Measurements from ENCODE around the gene THPO. TPM values are rescaled to one million over a fixed set of nuclear protein-coding genes. Genes with fewer than 3 reads are reported as not detected.

Gene THPO
- total RNA-seq, 6 donors from 2014 or later, result 0.14 to 0.84 TPM; not detected in 4

DNA sequence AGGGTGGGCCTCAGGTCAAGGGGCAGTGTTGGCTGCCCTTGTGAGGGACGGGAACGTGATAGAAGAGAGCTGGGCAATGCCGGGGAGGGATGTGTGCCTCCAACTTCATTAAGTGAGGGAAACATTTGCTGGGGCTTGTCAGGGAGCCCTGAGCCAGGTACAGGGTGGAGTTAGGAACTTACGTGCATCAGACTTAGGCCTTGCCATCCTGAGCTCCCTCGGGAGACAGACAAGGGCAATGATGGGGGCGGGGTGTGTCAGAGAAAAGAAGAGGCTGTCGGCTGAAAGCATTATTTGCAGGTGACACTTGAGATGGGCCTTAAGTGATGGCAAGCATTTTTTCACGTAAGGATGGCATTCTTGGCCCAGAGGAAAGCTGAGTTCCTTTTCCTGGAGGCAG, 39.0 kb downstream of the THPO start:
- Histone ChIP-seq H3K9me3 (no peaks in the 10 kb centered on the region), H3K4me1 (peaks cover 33 to 52% (median 39%) of the 10 kb centered on the region in 4 donors), H3K4me3 (peak overlapping the region in 3 of 4 donors; percentile 1 to 22 (median 11)), H3K36me3 (peaks cover 6 to 38% (median 22%) of the 10 kb centered on the region in 4 donors), H3K27me3 (no peaks in the 10 kb centered on the region), H3K27ac (peak overlapping the region; percentile 18 to 97 (median 67))
- DNase-seq (no peak), ATAC-seq (ENCODE audit: low FRiP score in 2 of 2) (no peak)
- TF ChIP-seq POLR2A (IDR thresholded peaks at IDR 0.05) (no peak), POLR2AphosphoS5 (IDR thresholded peaks at IDR 0.05) (no peak)
- 68 to 77% methylated on average over 8 of the region's 8 CpGs for WGBS, 2 donors

DNA sequence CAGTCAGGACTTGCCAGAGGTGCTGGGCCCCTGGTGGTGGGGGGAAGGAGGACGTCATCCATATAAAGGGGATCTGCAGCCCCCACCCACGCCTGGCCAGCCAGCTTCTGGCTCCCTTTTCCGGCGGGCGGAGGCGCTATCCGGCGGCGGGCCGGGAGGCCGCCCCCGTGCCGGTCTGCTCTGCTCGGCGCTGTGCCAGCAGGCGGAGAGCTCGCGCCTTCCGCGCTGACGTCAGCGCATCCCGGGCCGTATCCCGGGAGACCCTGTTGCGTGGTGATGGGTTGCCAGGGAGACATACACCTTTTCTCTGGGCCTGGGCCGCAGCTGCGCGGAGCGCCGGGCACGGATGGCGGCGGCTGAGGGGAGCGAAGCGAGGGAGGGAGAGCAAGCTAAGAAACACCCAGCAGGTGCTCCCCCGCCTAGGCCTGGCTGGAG, 39.5 kb downstream of the THPO start:
- TF ChIP-seq, protein P1, sequence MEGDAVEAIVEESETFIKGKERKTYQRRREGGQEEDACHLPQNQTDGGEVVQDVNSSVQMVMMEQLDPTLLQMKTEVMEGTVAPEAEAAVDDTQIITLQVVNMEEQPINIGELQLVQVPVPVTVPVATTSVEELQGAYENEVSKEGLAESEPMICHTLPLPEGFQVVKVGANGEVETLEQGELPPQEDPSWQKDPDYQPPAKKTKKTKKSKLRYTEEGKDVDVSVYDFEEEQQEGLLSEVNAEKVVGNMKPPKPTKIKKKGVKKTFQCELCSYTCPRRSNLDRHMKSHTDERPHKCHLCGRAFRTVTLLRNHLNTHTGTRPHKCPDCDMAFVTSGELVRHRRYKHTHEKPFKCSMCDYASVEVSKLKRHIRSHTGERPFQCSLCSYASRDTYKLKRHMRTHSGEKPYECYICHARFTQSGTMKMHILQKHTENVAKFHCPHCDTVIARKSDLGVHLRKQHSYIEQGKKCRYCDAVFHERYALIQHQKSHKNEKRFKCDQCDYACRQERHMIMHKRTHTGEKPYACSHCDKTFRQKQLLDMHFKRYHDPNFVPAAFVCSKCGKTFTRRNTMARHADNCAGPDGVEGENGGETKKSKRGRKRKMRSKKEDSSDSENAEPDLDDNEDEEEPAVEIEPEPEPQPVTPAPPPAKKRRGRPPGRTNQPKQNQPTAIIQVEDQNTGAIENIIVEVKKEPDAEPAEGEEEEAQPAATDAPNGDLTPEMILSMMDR (IDR thresholded peaks at IDR 0.05), result peak in 3 of 6 experiments; percentile 8 to 34 (median 20)
- no peak for TF ChIP-seq POLR2A (IDR thresholded peaks at IDR 0.05)
- Histone ChIP-seq H3K9me3 (no peaks in the 10 kb centered on the region), H3K4me1 (peaks cover 33 to 52% (median 39%) of the 10 kb centered on the region in 4 donors), H3K27me3 (no peaks in the 10 kb centered on the region), H3K36me3 (peaks cover 6 to 40% (median 24%) of the 10 kb centered on the region in 4 donors), H3K4me3 (peak overlapping the region in 3 of 4 donors; percentile 1 to 22 (median 11)), H3K27ac (peak overlapping the region; percentile 38 to 97 (median 94))
- peak in 1 of 2 donors; percentile 36 for ATAC-seq (ENCODE audit: low FRiP score in 2 of 2)
- WGBS, 2 donors, result 51 to 76% methylated on average over 5 to 31 of the region's 37 CpGs
- DNase-seq, result peak in 1 of 2 donors; percentile 91

DNA sequence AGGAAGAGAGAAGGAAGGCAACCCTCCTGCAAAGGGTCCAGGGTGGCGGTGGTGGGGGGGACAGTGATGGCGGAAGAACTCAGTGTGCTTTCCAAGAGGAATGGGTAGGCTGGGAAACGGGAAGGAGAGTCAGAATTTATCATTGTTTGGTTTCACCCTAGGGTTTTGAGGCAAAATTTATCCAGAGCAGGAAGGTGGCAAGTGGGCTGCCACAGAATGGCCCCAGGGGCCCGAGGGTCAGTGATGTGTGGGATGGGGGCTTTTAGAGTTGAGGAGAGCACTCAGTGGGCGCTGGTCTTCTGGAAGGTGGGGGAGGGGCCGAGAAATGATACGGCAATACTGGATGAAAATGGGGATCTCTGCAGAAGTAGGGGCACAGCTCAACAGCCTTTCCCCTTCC, 40.0 kb downstream of the THPO start:
- H3K4me3 ChIP-seq, result peak overlapping the region in 2 of 4 donors; percentile 1 to 10
- H3K27ac ChIP-seq, result peak overlapping the region; percentile 11 to 97 (median 94)
- TF ChIP-seq EP300 (IDR thresholded peaks at IDR 0.05) (no peak), POLR2A (IDR thresholded peaks at IDR 0.05) (no peak), POLR2AphosphoS5 (IDR thresholded peaks at IDR 0.05) (no peak)
- TF ChIP-seq, protein P1 (IDR thresholded peaks at IDR 0.05), result no peak
- ATAC-seq (ENCODE audit: low FRiP score in 2 of 2) (no peak), DNase-seq (no peak)
- H3K27me3 ChIP-seq, result no peaks in the 10 kb centered on the region
- H3K4me1 ChIP-seq, result peaks cover 33 to 52% (median 39%) of the 10 kb centered on the region in 4 donors
- peaks cover 10 to 40% (median 27%) of the 10 kb centered on the region in 4 donors for H3K36me3 ChIP-seq
- H3K9me3 ChIP-seq, result no peaks in the 10 kb centered on the region
- WGBS, 2 donors, result 66 to 72% methylated on average over 7 of the region's 7 CpGs

DNA sequence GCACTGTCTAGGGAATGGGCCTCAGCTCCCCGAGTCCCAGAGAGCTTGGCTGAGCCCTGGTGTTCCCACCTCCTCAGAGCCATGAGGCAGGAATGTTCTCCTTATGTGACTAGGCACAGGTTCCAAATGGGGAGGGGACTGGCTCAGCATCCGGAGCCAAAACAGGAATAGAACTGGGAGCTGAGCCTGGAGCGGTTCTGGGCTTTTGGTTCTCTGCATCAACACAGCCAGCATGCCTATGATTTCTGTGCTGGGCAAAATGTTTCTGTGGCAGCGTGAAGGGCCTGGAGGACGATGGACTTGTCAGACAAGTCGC, 40.6 kb downstream of the THPO start, which contains the start of gene FAM131A:
TSS of gene FAM131A (plus strand) at position 202 of the 316 bp plus-strand sequence. CDS start at position 233, 31 bp downstream.
- Histone ChIP-seq H3K4me3 (peak within 1 kb of the TSS; percentile 67 to 93 (median 87)), H3K36me3 (peaks cover 15 to 40% (median 29%) of the 10 kb centered on the region in 4 donors), H3K4me1 (peaks cover 33 to 52% (median 38%) of the 10 kb centered on the region in 4 donors), H3K9me3 (no peaks in the 10 kb centered on the region), H3K27ac (peak within 1 kb of the TSS; percentile 93 to 97 (median 95)), H3K27me3 (no peaks in the 10 kb centered on the region)
- DNase-seq, result no peak
- no peak for ATAC-seq (ENCODE audit: low FRiP score in 2 of 2)
- TF ChIP-seq EP300 (IDR thresholded peaks at IDR 0.05) (no peak), POLR2AphosphoS5 (IDR thresholded peaks at IDR 0.05) (no peak), POLR2A (IDR thresholded peaks at IDR 0.05) (no peak)
- TF ChIP-seq, protein P1 (IDR thresholded peaks at IDR 0.05), result no peak
- WGBS, 2 donors, result 73 to 77% methylated on average over 4 to 6 of the region's 6 CpGs

DNA sequence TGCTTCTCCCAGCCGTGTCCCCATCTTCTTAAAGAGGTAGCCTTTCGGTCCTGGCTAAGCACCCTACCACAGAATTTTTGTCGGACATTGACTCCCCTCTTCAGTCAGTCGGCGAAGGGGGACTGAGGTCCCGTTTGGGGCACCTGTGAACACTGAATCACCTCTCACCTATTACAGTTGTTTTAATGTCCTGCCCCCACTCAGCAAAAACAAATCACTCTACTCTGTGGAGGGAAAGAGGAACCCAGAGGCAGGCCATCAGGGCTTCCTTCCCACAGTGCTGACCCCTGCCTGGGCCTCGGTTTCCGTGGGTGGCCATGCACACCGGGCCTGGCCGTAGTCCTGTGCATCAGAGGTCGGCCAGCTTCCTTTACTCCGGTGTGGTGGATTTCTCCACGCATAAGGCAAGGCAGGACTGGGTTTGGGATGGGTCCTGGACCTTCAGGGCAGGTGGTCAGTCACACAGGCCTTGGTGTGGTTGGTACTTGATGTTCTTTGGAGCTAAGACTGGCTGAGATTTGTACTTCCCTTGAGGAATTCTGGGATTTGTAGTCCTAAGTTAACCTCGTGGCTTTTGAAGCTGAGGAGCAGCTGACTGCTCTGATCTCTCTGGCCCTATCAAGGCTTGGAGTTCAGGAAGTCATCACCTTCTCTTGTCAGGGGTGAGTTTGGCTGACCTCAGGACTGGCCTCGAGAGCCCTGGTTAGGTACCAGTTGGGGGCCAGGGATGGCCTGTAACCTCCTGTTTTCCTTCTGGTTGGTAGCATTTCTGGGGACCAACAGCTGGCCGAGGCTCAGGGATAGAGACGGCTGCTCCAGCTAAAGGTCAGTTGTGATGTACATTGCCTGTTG, 41.2 kb downstream of the THPO start:
- ATAC-seq (ENCODE audit: low FRiP score in 2 of 2) (peak; percentile 7 to 50), DNase-seq (no peak)
- no peaks in the 10 kb centered on the region for H3K9me3 ChIP-seq
- H3K27me3 ChIP-seq, result no peaks in the 10 kb centered on the region
- H3K36me3 ChIP-seq, result peaks cover 21 to 40% (median 30%) of the 10 kb centered on the region in 4 donors
- WGBS, 2 donors, result 31 to 35% methylated on average over 10 to 16 of the region's 17 CpGs
- TF ChIP-seq EP300 (IDR thresholded peaks at IDR 0.05), result no peak
- peak; percentile 17 to 24 for TF ChIP-seq POLR2AphosphoS5 (IDR thresholded peaks at IDR 0.05)
- peak in 1 of 4 donors; percentile 12 for TF ChIP-seq POLR2A (IDR thresholded peaks at IDR 0.05)
- TF ChIP-seq, protein P1 (IDR thresholded peaks at IDR 0.05), result no peak
- H3K4me1 ChIP-seq, result peaks cover 36 to 52% (median 38%) of the 10 kb centered on the region in 4 donors
- peak overlapping the region; percentile 93 to 97 (median 95) for H3K27ac ChIP-seq
- peak overlapping the region; percentile 67 to 93 (median 87) for H3K4me3 ChIP-seq

Data from upper lobe of left lung (tissue), 6 donors.